Measurements from ENCODE around the gene RNASE8. TPM values are rescaled to one million over a fixed set of nuclear protein-coding genes. Genes with fewer than 3 reads are reported as not detected.

Gene RNASE8
- polyA plus RNA-seq, 3 donors = not detected

- Mint-ChIP-seq H3K27me3 (ENCODE audit: low read depth in 3 of 3) (peaks cover 11 to 17% (median 15%) of the 10 kb centered on the region in 3 donors), H3K9me3 (peaks cover 0 to 3% (median 0%) of the 10 kb centered on the region in 7 donors), H3K4me1 (peaks cover 46% of the 10 kb centered on the region), H3K36me3 (peaks cover 24 to 27% of the 10 kb centered on the region in 2 donors), H3K27ac (peak overlapping the region; percentile 92 to 99 (median 98)), H3K4me3 (peak overlapping the region; percentile 91 to 94)
- Histone ChIP-seq H2AFZ (ENCODE audit: insufficient read depth, low read depth, low read length, poor library complexity, severe bottlenecking) (peak overlapping the region; percentile 82), H3K79me2 (ENCODE audit: insufficient read depth, low read length) (peaks cover 38% of the 10 kb centered on the region), H3K4me3 (replicated peaks in 1 of 3; ENCODE audit: low read depth in 2 of 3, low read length in 3 of 3) (peak overlapping the region; percentile 66 to 95 (median 83)), H3K27me3 (ENCODE audit: control insufficient read depth in 2 of 2, insufficient read depth in 2 of 2, low read length in 2 of 2) (peaks cover 0 to 11% of the 10 kb centered on the region in 2 donors), H3K4me1 (ENCODE audit: control insufficient read depth in 1 of 2, insufficient read depth in 2 of 2, low read length in 2 of 2) (peaks cover 40 to 45% of the 10 kb centered on the region in 2 donors), H3K9ac (ENCODE audit: insufficient read depth, low read length, poor library complexity, severe bottlenecking) (peak overlapping the region; percentile 86), H4K20me1 (ENCODE audit: insufficient read depth, low read length) (peaks cover 6% of the 10 kb centered on the region), H3K4me2 (replicated peaks; ENCODE audit: extremely low read depth, low read length, poor library complexity, severe bottlenecking) (peak overlapping the region; percentile 82), H3K27ac (ENCODE audit: low read depth in 1 of 2, low read length in 2 of 2) (peak overlapping the region; percentile 90 to 94), H3K9me3 (replicated peaks in 1 of 2; ENCODE audit: control insufficient read depth in 1 of 2, insufficient read depth in 1 of 2, low read length in 2 of 2) (no peaks in the 10 kb centered on the region), H3K36me3 (replicated peaks in 1 of 2; ENCODE audit: control insufficient read depth in 1 of 2, insufficient read depth in 2 of 2, low read length in 2 of 2) (peaks cover 24 to 32% of the 10 kb centered on the region in 2 donors)
- intact Hi-C loops (cut with micrococcal nuclease) = loop anchor here (2.0 kb wide), 2 partner anchors 16 to 34 kb away; no protein-coding TSS in a partner anchor
- TF ChIP-seq, protein P1, sequence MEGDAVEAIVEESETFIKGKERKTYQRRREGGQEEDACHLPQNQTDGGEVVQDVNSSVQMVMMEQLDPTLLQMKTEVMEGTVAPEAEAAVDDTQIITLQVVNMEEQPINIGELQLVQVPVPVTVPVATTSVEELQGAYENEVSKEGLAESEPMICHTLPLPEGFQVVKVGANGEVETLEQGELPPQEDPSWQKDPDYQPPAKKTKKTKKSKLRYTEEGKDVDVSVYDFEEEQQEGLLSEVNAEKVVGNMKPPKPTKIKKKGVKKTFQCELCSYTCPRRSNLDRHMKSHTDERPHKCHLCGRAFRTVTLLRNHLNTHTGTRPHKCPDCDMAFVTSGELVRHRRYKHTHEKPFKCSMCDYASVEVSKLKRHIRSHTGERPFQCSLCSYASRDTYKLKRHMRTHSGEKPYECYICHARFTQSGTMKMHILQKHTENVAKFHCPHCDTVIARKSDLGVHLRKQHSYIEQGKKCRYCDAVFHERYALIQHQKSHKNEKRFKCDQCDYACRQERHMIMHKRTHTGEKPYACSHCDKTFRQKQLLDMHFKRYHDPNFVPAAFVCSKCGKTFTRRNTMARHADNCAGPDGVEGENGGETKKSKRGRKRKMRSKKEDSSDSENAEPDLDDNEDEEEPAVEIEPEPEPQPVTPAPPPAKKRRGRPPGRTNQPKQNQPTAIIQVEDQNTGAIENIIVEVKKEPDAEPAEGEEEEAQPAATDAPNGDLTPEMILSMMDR (IDR thresholded peaks at IDR 0.05) = no peak
- 0% methylated on average over 19 of the region's 23 CpGs for WGBS (ENCODE audit: insufficient coverage)
- peak; percentile 39 to 46 (median 41) for DNase-seq
Observed at GRCh38 chr14:21070610-21071224, 13.1 kb downstream of the RNASE8 start.

DNA sequence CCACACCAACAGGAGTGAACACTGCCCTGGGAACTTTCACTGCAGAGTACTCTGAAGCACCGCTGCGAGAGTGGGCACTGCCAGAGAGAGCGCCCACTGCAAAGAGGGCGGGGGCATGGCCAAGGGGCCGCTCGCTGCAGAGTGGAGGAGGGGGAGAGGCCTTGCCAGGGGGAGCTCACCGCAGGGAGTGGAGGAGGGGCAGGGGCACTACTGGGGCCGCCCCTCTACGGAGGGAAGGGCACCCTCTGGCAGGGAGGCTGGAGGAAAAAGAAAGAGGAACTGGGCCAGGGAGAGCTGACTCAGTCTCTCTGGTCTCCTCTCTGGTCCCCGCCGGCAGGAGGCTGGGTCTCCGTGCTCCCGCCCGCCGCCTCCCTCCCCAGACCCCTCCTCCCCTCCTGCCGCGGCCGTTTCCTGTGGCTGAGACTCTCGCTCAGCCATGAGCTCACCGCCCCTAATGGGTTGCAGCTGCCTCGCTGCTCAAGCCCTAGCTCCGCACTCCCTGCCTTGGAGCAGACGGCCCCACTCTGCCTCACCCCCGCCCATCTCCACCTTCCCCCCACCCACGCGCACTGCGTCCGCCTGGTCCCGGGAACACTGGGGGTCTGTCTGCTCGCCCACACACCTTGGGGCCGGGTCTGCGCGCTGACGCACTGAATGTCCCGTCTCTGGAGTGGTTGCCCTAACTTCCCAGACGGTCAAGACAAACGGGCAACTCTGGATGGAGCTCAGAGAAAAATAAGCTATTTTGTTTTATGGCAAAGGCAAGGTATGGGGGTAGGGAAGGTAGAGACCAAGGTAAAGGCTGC, 13.8 kb downstream of the RNASE8 start:
- DNase-seq = peak; percentile 89 to 91 (median 89)

More for the DNA sequence above, 13.8 kb downstream of the RNASE8 start:
- peak overlapping the region; percentile 92 to 99 (median 98) for H3K27ac Mint-ChIP-seq
- Histone ChIP-seq H4K20me1 (ENCODE audit: insufficient read depth, low read length) (peaks cover 6% of the 10 kb centered on the region), H3K27me3 (ENCODE audit: control insufficient read depth in 2 of 2, insufficient read depth in 2 of 2, low read length in 2 of 2) (peaks cover 0 to 11% of the 10 kb centered on the region in 2 donors), H3K9ac (ENCODE audit: insufficient read depth, low read length, poor library complexity, severe bottlenecking) (peak overlapping the region; percentile 86), H3K4me3 (replicated peaks in 1 of 3; ENCODE audit: low read depth in 2 of 3, low read length in 3 of 3) (peak overlapping the region; percentile 66 to 95 (median 83)), H2AFZ (ENCODE audit: insufficient read depth, low read depth, low read length, poor library complexity, severe bottlenecking) (peak overlapping the region; percentile 82), H3K9me3 (replicated peaks in 1 of 2; ENCODE audit: control insufficient read depth in 1 of 2, insufficient read depth in 1 of 2, low read length in 2 of 2) (no peaks in the 10 kb centered on the region), H3K27ac (ENCODE audit: low read depth in 1 of 2, low read length in 2 of 2) (peak overlapping the region; percentile 90 to 94), H3K79me2 (ENCODE audit: insufficient read depth, low read length) (peaks cover 38% of the 10 kb centered on the region), H3K36me3 (replicated peaks in 1 of 2; ENCODE audit: control insufficient read depth in 1 of 2, insufficient read depth in 2 of 2, low read length in 2 of 2) (peaks cover 31 to 39% of the 10 kb centered on the region in 2 donors), H3K4me2 (replicated peaks; ENCODE audit: extremely low read depth, low read length, poor library complexity, severe bottlenecking) (peak overlapping the region; percentile 82), H3K4me1 (ENCODE audit: control insufficient read depth in 1 of 2, insufficient read depth in 2 of 2, low read length in 2 of 2) (peaks cover 40 to 45% of the 10 kb centered on the region in 2 donors)
- H3K27me3 Mint-ChIP-seq (ENCODE audit: low read depth in 3 of 3) = peaks cover 11 to 15% (median 14%) of the 10 kb centered on the region in 3 donors
- peaks cover 31 to 34% of the 10 kb centered on the region in 2 donors for H3K36me3 Mint-ChIP-seq
- peaks cover 46% of the 10 kb centered on the region for H3K4me1 Mint-ChIP-seq
- H3K4me3 Mint-ChIP-seq = peak overlapping the region; percentile 91 to 94
- H3K9me3 Mint-ChIP-seq = peaks cover 0 to 3% (median 0%) of the 10 kb centered on the region in 7 donors
- TF ChIP-seq, protein P1 (IDR thresholded peaks at IDR 0.05) = no peak
- intact Hi-C loops (cut with micrococcal nuclease) = loop anchor here (2.0 kb wide), 2 partner anchors 15 to 33 kb away; no protein-coding TSS in a partner anchor
- 1% methylated on average over 27 of the region's 37 CpGs for WGBS (ENCODE audit: insufficient coverage)

Measured in CD14-positive monocyte (primary cell).